Measurements from ENCODE around the gene SPATA31D3. TPM values are rescaled to one million over a fixed set of nuclear protein-coding genes. Genes with fewer than 3 reads are reported as not detected.
"Not testable (repeated sequence)": the region's sequence is repeated elsewhere in the genome, so short reads cannot be mapped to it uniquely, and the experiment has no call there.

Gene SPATA31D3
- polyA plus RNA-seq (2011; rRNA removed) (not detected in 2 replicates), polyA plus RNA-seq (2017; fragmentation: RNase III; extraction: RNeasy Plus Mini Kit Qiagen cat#74134 plus additional on column Dnase treatment) (not detected in 3 replicates), polyA minus RNA-seq (2011; rRNA and poly(A)+ RNA removed) (not detected in 2 replicates)
- polyA plus RNA-seq (2012; cell fraction: cytosol; rRNA removed), result not detected in 2 replicates
- not detected in 2 replicates for polyA plus RNA-seq (2012; cell fraction: nucleus; rRNA removed)

- H3K4me1 ChIP-seq; CTCF ChIA-PET; H3K27ac ChIP-seq; H3K4me3 ChIP-seq; POLR2A ChIA-PET; H3K9me3 ChIP-seq; DNase-seq (ENCODE audit: low read depth in 1 of 2, low spot score in 1 of 2); FAIRE-seq; H3K4me2 ChIP-seq: not testable (repeated sequence)
- WGBS (ENCODE audit: missing lambda C conversion rate), result no CpG with 5 or more reads among the region's 2 CpGs
- peak in 1 of 2 experiments; percentile 51; a peak in 2 of 6 replicates for ATAC-seq
Observed at GRCh38 chr9:81943393-81943792, at the start of gene SPATA31D3. Gene SPATA31D3, plus strand, starts transcription at chr9:81943500. Its CDS starts 86 bp downstream, at chr9:81943586.

GRCh38 chr9:81893929-81894328, 49.4 kb upstream of the SPATA31D3 start:
- Histone ChIP-seq H3K4me1 (peaks cover 17% of the 10 kb centered on the region; the same call in 2 of the 3 replicates), H3K27ac (no peak overlapping the region), H3K4me2 (no peak overlapping the region), H3K9me3 (no peaks in the 10 kb centered on the region), H3K4me3 (no peak overlapping the region)
- CTCF ChIA-PET, result interaction anchor here (1.1 kb wide), 1 partner anchor 8 kb away, joined by 3 read pairs; no protein-coding TSS in a partner anchor
- WGBS (ENCODE audit: missing lambda C conversion rate), result 87% methylated on average over 3 of the region's 3 CpGs
- POLR2A ChIA-PET, result no interaction called here
- ATAC-seq (no peak), FAIRE-seq (no peak), DNase-seq (ENCODE audit: low read depth in 1 of 2, low spot score in 1 of 2) (no peak)
- TF ChIP-seq RCOR1 (IDR thresholded peaks at IDR 0.05; ENCODE audit: low read depth, low read length), result no peak
- no peak for TF ChIP-seq POLR2A (IDR thresholded peaks at IDR 0.05; ENCODE audit: low read length)
- TF ChIP-seq CBX8 (IDR thresholded peaks at IDR 0.05), result no peak
- no peak for TF ChIP-seq CHD2 (IDR thresholded peaks at IDR 0.05; ENCODE audit: low read length, partially characterized antibody)
- no peak for TF ChIP-seq MAX (IDR thresholded peaks at IDR 0.05)
- no peak for TF ChIP-seq PHF8 (IDR thresholded peaks at IDR 0.05; ENCODE audit: borderline replicate concordance, low read depth)
- TF ChIP-seq JUN (IDR thresholded peaks at IDR 0.05), result no peak
- TF ChIP-seq HOXB13 (CRISPR knock-in tag; IDR thresholded peaks at IDR 0.05; ENCODE audit: low read depth), result no peak
- no peak for TF ChIP-seq ZC3H11A (IDR thresholded peaks at IDR 0.05)
- no peak for TF ChIP-seq RNF2 (IDR thresholded peaks at IDR 0.05; ENCODE audit: borderline replicate concordance, low read depth)
- no peak for TF ChIP-seq NFE2L2 (conservative IDR thresholded peaks at IDR 0.05; ENCODE audit: low read length)
- no peak for TF ChIP-seq JUNB (IDR thresholded peaks at IDR 0.05)
- no peak for TF ChIP-seq ESRRA (IDR thresholded peaks at IDR 0.05; ENCODE audit: borderline replicate concordance, low read length)
- TF ChIP-seq HOXB5 (CRISPR knock-in tag; IDR thresholded peaks at IDR 0.05), result no peak
- TF ChIP-seq MAFK (IDR thresholded peaks at IDR 0.05; ENCODE audit: partially characterized antibody), result no peak
- TF ChIP-seq MAZ (IDR thresholded peaks at IDR 0.05; ENCODE audit: borderline replicate concordance, low read depth, low read length), result no peak
- no peak for TF ChIP-seq BCL3 (IDR thresholded peaks at IDR 0.05)

- POLR2A ChIA-PET, result no interaction called here
- TF ChIP-seq FOXS1 (CRISPR knock-in tag; IDR thresholded peaks at IDR 0.05) (no peak), JUN (IDR thresholded peaks at IDR 0.05) (no peak), FOSL2 (IDR thresholded peaks at IDR 0.05) (no peak), FOSL2 (CRISPR knock-in tag; IDR thresholded peaks at IDR 0.05) (0 out of 2 replicates have a peak, but pooled peaks have one; percentile 12), PHF8 (IDR thresholded peaks at IDR 0.05; ENCODE audit: borderline replicate concordance, low read depth) (no peak), KDM5A (IDR thresholded peaks at IDR 0.05) (no peak)
- Histone ChIP-seq H3K4me3 (no peak overlapping the region), H3K27ac (no peak overlapping the region), H3K4me2 (no peak overlapping the region), H3K4me1 (peaks cover 17% of the 10 kb centered on the region; the same call in 2 of the 3 replicates), H3K9me3 (no peaks in the 10 kb centered on the region)
- ATAC-seq (no peak), DNase-seq (ENCODE audit: low read depth in 1 of 2, low spot score in 1 of 2) (no peak), FAIRE-seq (no peak)
- CTCF ChIA-PET, result no interaction called here
- 37% methylated on average over 1 of the region's 1 CpG for WGBS (ENCODE audit: missing lambda C conversion rate)
Observed at GRCh38 chr9:81894891-81895290, 48.4 kb upstream of the SPATA31D3 start.

GRCh38 chr9:81896070-81896469, 47.2 kb upstream of the SPATA31D3 start:
- H3K4me3 ChIP-seq, result no peak overlapping the region
- DNase-seq (ENCODE audit: low read depth in 1 of 2, low spot score in 1 of 2), result no peak
- ChIA-PET POLR2A (no interaction called here), CTCF (interaction anchor here (1.1 kb wide), 1 partner anchor 10 kb away, joined by 3 read pairs; no protein-coding TSS in a partner anchor)
- no peak overlapping the region for H3K27ac ChIP-seq
- ATAC-seq, result no peak
- H3K9me3 ChIP-seq, result no peaks in the 10 kb centered on the region
- no peak overlapping the region for H3K4me2 ChIP-seq
- H3K4me1 ChIP-seq, result peaks cover 10% of the 10 kb centered on the region; the same call in 2 of the 3 replicates
- FAIRE-seq, result no peak
- TF ChIP-seq ELK1 (IDR thresholded peaks at IDR 0.05; ENCODE audit: low read depth, low read length) (no peak), BCL3 (IDR thresholded peaks at IDR 0.05) (no peak), REST (IDR thresholded peaks at IDR 0.05) (no peak), CBX8 (IDR thresholded peaks at IDR 0.05) (no peak), RAD21 (conservative IDR thresholded peaks at IDR 0.05 in 1 of 2, IDR thresholded peaks at IDR 0.05 in 1 of 2) (no peak)
